H1 (cell line): Measurements from ENCODE around the gene NEGR1. TPM values are rescaled to one million over a fixed set of nuclear protein-coding genes. Genes with fewer than 3 reads are reported as not detected.

ENCODE experiments used
- BCL11A ChIP-seq, 2 experiments: IDR thresholded peaks; one replicate each; pipeline ENCODE4 v1.6.1; 2011; ENCODE audit warnings: low read depth in 2 of 2, low read length in 2 of 2, mild to moderate bottlenecking in 2 of 2
- CHD7 ChIP-seq: fragments of 300-600 bp; sonication (generic); IDR thresholded peaks from 2 replicates; pipeline ENCODE4 v1.7.1; 2012; ENCODE audit warnings: low read length, moderate library complexity, mild to moderate bottlenecking, inconsistent platforms; ENCODE audit not compliant: insufficient replicate concordance
- JUND ChIP-seq: IDR thresholded peaks from 2 replicates; pipeline ENCODE4 v1.6.1; 2011; ENCODE audit warnings: mild to moderate bottlenecking, improper control_type of control experiment, low read length
- MAFK ChIP-seq: IDR thresholded peaks from 2 replicates; pipeline ENCODE4 v1.6.1; 2012; ENCODE audit warnings: low read depth, mild to moderate bottlenecking, improper control_type of control experiment, low read length
- NANOG ChIP-seq: IDR thresholded peaks from 2 replicates; pipeline ENCODE4 v1.6.1; 2011; ENCODE audit warnings: low read length, low read depth, mild to moderate bottlenecking, inconsistent platforms; ENCODE audit not compliant: insufficient read depth, poor library complexity, severe bottlenecking
- NRF1 ChIP-seq: IDR thresholded peaks from 2 replicates; pipeline ENCODE4 v1.6.1; 2011; ENCODE audit warnings: mild to moderate bottlenecking, low read depth, low read length, improper control_type of control experiment
- RNF2 ChIP-seq: fragments of 200-900, 300-1000 bp; sonication (generic); IDR thresholded peaks from 2 replicates; pipeline ENCODE4 v1.7.1; 2016; ENCODE audit warnings: borderline replicate concordance, low read depth, mild to moderate bottlenecking, antibody characterized with exemption, low read length; ENCODE audit not compliant: poor library complexity, severe bottlenecking; ENCODE audit errors: missing control alignments
- SAP30 ChIP-seq: fragments of 300-600 bp; sonication (generic); IDR thresholded peaks from 2 replicates; pipeline ENCODE4 v1.7.1; 2012; ENCODE audit warnings: low read length, moderate library complexity, mild to moderate bottlenecking, inconsistent platforms; ENCODE audit not compliant: insufficient read depth, insufficient replicate concordance
- TAF7 ChIP-seq: optimal IDR thresholded peaks from 2 replicates; pipeline ENCODE3; 2011; ENCODE audit warnings: low read depth, mild to moderate bottlenecking, inconsistent platforms, low read length, moderate library complexity, borderline replicate concordance
- polyA plus RNA-seq, 7 experiments: library from polyadenylated mRNA; depleted of rRNA in 3 of 7; stranded (reverse) in 5 of 7; unstranded in 2 of 7; fragments of >200 nt in 5 of 7; fragments of 200-250 nt in 2 of 7; gene quantifications; 1 replicate in 5 of 7; 2 replicates in 1 of 7; 4 replicates in 1 of 7; pipeline versions ENCODE4 v1.2.1 to v1.2.3, GENCODE V29; 2011 to 2013; ENCODE audit warnings: missing spikeins in 2 of 7, mixed read lengths in 2 of 7
- total RNA-seq: library from RNA; stranded (reverse); fragmentation: NEBNext Ultra II Directional; extraction: Animal tissue kit (Norgen Biotek cat#: 25700); gene quantifications from 2 replicates; pipeline ENCODE4 v1.2.1, GENCODE V29; 2021

Gene NEGR1
- total and polyA plus RNA-seq, 2 of the 8 experiments (the other 6 are each of a cell fraction or from before 2014, with no cell fraction given) = 0.71 to 1.3 TPM

GRCh38 chr1:71532343-71532742, 750.0 kb downstream of the NEGR1 start (continued):
- TF ChIP-seq CHD7 (no peak), NANOG (no peak), TAF7 (no peak), JUND (no peak), BCL11A (IDR thresholded peaks at IDR 0.05; ENCODE audit: low read depth in 2 of 2, low read length in 2 of 2) (no peak), RNF2 (no peak), NRF1 (no peak), MAFK (no peak), SAP30 (no peak)
- TF ChIP-seq, all 59 proteins: peak for 0
